CD4-positive, alpha-beta T cell treated with Interleukin-2 at 100 ng/mL for 4 hours (primary cell): Measurements from ENCODE around the gene ZNF142.

Source experiments
- DNase-seq: peaks from one replicate; pipeline ENCODE4 v3.0.0-alpha.2; 2020; ENCODE audit warnings: low spot score

The ZNF142 gene, protein sequence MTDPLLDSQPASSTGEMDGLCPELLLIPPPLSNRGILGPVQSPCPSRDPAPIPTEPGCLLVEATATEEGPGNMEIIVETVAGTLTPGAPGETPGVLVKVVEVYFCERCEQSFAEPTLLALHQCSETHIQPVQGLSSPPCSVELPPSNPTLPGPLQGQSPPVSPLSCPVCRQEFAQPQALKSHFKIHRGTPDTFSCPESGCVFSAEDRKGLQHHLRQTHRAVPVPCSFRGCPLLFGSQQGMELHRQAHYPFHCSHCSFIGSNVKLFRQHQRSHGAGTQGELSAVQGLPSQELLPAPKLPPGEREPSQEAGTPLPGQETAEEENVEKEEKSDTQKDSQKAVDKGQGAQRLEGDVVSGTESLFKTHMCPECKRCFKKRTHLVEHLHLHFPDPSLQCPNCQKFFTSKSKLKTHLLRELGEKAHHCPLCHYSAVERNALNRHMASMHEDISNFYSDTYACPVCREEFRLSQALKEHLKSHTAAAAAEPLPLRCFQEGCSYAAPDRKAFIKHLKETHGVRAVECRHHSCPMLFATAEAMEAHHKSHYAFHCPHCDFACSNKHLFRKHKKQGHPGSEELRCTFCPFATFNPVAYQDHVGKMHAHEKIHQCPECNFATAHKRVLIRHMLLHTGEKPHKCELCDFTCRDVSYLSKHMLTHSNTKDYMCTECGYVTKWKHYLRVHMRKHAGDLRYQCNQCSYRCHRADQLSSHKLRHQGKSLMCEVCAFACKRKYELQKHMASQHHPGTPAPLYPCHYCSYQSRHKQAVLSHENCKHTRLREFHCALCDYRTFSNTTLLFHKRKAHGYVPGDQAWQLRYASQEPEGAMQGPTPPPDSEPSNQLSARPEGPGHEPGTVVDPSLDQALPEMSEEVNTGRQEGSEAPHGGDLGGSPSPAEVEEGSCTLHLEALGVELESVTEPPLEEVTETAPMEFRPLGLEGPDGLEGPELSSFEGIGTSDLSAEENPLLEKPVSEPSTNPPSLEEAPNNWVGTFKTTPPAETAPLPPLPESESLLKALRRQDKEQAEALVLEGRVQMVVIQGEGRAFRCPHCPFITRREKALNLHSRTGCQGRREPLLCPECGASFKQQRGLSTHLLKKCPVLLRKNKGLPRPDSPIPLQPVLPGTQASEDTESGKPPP (N-terminal part only)

DNA sequence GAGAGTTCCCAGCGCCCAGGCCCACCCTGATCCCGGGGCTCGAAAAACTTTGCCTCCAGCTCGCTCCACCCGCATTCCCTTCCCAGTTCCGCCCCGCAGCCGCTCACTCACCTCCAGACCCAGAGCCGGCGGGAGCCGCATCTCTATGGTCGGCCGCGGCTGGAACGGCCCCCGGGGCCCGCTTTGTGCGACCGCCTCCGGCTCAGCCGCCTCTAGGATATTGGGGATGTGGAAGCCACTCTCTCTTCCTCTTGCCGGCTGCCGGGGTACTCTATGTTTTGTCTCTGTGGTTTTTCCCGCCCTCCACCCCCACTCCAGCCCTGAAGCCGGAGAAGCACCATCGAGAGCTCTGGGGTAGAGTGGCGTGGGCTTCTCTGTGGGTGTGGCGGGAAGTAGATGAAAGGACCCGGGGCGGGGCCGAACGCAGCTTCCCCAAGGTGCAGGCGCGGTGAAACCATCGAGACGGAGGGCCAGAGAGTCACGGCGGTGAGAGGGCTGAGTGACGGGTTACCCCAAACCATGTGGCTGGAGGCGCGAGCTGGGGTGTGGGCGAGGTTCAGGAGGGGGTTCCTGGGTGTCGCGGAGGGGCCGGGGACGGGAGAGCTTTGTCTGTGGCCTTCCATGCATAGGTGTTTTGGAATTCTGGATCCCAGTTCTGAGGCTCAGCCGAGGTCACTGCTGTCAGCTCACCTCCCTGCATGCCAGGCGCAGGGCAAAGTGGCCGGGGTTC, at the start of gene ZNF142, which contains the start of gene BCS1L:
ZNF142 (minus strand) TSS at position 366 of the 730 bp plus-strand sequence. CDS start 3,194 bp downstream, outside the sequence.
BCS1L (plus strand) TSS at position 426 of the 730 bp plus-strand sequence. CDS start 1,305 bp downstream, outside the sequence.
- peak; percentile 95 for DNase-seq

DNA sequence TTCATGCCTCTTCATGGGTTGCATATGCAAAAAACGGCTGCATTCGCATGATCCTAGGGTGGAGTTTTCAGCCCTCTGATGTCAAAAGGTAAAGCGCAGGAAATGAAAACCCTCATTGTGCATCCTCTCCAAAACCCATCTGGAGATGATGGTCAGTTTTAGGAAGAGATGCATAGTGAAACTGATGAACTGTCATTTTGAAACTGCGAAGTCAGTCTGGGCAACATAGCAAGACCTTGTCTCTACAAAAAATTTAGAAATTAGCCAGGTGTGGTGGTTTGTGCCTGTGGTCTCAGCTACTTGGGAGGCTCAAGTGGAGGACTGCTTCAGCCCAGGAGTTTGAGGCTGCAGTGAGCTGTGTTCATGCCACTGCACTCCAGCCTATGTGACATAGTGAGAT, 48.7 kb upstream of the ZNF142 start:
- no peak for DNase-seq

DNA sequence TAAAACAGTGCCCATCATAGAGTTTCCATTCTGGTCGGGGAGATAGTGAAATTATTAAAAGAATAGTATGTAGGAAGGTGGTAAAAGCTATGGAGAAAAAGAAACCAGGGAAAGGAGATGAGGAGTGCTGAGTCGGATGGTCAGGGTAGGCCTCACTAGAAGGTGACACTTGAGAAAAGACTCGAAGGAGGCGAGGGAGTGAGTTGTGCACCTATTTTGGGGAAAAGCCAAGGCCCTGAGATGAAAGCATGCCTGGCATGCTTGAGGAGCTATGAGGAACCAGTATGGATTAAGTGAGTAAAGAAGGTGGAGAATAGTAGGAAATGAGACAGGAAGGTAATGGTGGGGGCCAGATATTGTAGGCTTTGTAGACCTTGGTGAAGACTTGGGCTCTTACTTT, 43.9 kb upstream of the ZNF142 start:
- DNase-seq, result no peak

DNA sequence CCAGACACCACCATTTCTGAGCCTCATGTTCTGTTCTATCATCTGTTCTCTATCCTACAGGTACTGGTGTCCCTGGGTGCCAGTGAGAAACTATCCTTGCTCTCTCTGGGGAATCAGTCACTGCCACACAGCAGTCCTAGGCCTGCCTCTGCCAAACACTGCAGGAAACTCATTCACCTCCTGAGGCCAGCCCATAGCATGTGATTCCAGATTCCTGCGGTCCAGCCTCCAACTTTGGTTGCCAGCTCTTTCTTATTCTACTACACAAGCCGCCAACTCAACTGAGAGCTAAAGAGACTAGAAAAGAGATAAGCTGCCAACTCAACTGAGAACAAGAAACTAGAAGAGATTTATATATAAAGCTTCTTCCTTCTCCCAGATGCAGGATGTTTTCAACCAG, 42.4 kb upstream of the ZNF142 start:
- DNase-seq, result no peak

DNA sequence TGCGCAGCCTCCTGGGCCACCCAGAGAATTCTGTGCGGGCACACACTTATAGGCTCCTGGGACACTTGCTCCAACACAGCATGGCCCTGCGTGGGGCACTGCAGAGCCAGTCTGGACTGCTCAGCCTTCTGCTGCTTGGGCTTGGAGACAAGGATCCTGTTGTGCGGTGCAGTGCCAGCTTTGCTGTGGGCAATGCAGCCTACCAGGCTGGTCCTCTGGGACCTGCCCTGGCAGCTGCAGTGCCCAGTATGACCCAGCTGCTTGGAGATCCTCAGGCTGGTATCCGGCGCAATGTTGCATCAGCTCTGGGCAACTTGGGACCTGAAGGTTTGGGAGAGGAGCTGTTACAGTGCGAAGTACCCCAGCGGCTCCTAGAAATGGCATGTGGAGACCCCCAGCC, 39.5 kb upstream of the ZNF142 start:
- DNase-seq, result no peak

DNA sequence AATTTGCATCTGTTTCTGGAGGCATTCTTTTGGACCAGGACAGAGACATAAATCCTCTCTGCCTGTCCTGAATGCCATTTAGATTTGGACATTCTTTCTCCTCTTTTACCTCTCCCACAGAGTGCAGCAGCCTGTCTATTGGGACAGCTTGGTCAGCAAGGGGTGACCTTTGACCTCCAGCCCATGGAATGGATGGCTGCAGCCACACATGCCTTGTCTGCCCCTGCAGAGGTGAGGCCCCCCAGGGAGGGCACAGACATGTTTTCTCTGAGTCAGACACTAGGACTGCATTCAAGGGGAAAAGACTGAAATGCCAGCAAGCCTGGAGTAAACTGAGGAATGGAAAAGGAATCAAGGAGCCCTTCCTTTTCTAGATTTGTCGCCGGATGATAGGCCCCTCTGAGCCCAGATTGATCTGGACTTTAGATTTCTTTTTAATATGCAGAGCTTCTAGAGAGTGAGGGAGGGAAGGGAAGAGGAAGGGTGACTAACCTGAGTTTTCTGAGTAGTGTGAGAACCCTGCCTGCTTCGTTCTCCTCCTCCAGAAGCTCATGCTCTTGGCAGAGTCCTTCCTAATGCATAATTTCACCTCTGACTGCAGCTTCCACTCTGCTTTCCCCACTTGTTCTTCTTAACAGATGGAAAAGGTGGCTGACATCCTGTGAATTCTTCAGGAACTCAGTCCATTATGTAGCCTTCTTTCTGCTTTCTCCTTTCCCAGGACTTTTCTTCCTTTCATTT, 35.2 kb upstream of the ZNF142 start:
- DNase-seq, result no peak

DNA sequence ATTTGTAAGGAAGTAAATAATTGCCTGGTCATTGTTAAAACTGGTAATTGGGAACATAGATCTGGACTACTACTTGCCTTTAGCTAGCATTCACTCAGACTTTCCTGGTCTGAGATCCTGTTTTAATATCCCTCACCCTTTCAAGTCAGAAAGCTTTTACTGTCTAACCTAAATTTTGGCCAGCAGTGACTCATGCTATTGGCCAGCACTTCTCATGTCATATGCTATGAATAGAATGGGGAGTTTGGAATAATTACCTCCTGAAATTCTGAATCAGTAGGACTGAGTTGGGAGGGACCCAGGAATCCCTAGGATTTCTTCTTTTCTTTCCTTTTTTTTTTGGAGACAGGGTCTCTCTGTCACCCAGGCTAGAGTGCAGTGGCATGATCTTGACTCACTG, 31.8 kb upstream of the ZNF142 start:
- no peak for DNase-seq

DNA sequence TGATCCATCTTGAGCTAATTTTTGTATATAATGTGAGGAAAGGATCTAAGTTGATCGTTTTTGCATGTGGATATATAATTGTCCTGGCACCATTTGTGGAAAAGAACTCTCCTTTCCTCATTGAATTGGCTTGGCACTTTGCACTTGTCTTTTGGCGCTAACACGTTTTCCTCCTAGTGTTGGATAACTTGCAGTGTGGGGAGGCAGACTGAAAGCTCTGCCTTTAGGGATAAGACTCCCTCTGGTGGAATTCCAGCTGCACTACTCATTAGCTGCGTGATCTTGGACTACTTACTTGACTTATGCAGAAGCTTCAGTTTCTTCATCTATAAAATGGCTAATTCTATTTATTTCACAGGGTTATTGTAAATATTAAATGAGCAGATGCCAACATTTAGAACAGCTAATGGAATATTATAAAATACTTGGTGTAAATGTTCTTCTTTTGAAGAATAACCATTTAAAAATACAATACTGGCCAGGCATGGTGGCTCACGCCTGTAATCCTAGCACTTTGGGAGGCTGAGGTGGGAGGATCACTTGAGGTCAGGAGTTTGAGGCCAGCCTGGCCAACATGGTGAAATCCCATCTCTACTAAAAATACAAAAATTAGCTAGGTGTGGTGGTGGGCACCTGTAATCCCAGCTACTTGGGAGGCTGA, 28.1 kb upstream of the ZNF142 start:
- DNase-seq, result peak; percentile 47

DNA sequence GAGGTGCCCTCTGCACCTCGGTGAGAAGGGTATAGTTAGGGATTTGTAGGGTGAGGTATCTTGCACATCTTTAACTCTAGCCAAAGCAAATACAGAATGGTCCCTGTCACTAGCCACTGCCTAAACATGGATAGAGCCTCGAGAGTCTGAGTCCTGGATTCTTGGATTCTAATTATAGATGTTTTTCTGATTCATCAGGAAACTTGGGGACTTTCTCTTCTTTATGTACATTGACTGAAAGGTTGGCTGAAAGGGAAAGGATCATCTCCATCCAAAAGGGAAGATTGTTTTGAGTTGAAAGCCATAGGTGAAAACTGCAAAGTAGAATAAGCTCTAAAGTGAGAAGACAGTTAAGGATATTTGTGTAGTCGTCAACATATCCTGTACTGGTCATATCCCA, 20.6 kb upstream of the ZNF142 start:
- no peak for DNase-seq

DNA sequence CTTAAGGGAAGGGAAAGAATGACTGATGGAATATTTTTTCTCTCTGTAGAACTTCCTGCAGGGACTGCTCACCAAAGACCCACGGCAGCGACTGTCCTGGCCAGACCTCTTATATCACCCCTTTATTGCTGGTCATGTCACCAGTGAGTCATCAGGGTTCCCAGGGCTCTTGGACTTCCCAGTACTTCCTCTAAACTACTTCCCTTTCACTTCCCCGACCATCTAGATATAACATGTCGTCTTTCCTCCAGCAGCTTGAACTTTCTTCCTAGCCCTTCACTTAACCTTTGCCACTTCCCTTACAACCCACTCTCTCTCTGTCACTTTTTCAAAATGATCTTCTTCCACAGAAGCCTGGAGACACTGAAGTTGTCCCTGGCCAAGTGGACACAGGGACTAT, 19.7 kb upstream of the ZNF142 start:
- DNase-seq, result no peak

DNA sequence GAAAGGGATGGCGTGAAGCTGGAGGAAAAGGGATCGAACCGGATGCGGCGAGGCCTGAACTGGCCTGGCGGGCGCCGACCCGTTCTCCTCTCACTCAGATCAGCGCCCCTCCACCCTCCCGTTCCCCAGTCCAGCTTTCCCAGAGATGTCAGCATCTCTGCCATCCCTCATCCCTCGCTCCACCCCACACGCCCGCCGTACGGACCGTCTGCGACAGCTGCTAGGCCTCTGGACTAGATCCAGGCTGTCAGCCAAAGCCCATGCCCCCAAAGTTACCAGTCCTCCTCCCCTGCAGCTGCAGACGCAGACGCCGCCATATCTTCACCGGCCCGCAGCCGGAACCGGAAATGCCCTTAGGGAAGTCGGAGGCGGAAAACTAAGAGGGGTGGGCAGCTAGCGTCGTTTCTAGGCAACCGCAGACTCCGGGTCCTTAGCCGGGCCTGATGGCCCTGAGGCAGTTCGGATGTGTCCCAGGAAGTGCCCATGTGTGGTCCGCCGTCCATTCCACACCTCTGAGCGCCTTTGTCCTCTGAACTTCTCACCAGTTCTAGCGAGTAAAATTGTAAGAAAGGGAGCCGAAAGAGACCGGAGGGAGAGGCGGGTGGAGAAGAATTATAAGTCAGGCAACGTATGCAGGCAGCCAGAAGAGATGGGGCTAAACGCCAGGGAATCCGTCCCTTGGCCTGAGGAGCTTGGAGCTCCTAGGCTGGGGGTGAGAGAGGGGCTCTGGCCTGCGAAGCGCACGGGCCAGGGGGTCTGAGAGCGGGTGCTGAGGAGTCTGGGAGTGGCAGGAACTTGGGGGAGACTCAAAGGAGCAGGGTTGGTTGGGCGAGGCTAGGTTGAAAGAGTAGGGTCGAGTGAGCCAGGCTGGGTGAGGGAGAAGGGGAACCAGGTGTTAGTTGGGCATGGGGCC, 12.5 kb upstream of the ZNF142 start, which contains the start of the genes RNF25 and STK36:
RNF25 (minus strand) TSS at position 349 of the 913 bp plus-strand sequence; CDS start at position 317, 32 bp downstream.
STK36 (plus strand) TSS at position 433 of the 913 bp plus-strand sequence. CDS start 744 bp downstream, outside the sequence.
- DNase-seq, result peak; percentile 82

DNA sequence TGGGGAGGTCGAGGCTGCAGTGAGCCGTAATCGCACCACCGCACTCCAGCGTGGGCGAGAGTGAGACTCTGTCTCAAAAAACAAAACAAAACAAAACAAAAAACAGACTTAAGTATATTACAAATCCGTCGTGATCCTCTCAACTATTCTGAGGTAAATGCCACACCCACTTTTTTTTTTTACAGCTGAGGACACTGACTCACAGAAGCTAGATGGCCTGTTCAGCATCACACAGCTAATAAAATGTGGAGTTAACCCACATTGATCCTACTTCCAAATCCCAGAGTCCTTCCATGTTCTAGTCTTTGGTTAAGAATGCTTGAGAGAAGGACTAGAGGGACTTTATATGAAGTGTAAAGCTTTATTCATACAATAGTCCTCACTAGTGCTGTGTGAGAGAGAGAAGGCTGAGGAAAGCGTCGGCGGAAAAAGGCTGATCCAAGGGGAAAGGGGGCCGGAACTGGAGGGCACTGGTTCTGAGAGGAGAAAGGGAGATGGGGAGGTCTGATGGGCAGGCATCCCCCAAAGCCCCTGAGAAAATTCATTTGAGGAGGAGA, 11.8 kb upstream of the ZNF142 start:
- no peak for DNase-seq

DNA sequence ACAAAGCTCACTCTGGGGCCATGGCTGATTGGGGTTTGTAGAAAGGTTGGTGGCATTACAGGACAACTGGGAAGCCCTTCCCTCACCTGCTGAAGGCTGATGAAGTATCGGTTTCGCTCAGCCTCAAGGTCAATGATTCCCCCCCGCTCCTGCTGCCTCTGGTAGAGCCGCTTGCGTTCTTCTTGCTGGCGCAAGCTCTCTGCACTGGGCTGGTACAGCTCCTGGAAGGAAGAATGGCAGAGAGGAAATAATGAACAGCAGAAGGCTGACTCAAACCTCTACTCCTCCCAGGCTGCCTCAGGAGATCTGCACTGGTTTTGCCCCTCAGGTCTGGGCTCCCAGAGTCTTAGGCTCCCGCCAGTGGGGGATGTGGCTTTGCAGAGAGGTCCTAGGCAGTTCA, 5.2 kb upstream of the ZNF142 start:
- DNase-seq, result no peak

DNA sequence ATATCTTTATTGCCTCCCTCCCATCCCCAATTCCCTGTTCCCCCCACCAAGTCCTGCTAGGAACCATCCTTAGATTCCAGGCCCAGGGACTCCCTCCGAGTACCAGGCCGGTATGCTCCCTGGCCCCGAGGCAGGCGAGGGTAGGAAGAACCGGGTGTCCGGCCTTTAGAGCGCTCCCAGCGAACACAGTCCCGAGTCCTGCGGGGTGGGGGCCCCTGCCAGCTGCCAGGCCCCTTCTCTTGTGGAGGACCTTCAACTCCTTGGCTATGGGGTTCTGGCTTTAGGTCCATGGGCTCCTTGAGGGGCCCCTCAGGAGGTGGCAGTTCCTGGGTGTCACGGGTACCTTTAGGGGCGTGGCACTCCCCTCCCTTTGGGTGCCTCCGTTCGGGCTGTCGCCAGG, 4.5 kb upstream of the ZNF142 start:
- no peak for DNase-seq

DNA sequence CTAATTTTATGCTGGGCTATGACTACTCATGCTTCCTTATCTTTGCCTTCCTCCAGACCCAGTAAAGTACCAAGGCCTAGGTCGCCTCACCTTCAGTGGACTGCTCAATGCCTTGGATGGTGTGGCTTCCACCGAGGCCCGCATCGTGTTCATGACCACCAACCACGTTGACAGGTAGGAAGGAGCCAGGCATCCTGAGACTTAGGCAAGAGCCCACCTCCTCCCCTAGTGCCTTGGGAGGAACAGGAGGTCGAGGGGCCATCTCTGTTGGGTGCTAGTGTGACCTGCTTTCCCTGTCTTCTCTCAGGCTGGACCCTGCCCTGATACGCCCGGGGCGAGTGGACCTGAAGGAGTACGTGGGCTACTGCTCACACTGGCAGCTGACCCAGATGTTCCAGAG, 3.4 kb upstream of the ZNF142 start:
- DNase-seq, result no peak

DNA sequence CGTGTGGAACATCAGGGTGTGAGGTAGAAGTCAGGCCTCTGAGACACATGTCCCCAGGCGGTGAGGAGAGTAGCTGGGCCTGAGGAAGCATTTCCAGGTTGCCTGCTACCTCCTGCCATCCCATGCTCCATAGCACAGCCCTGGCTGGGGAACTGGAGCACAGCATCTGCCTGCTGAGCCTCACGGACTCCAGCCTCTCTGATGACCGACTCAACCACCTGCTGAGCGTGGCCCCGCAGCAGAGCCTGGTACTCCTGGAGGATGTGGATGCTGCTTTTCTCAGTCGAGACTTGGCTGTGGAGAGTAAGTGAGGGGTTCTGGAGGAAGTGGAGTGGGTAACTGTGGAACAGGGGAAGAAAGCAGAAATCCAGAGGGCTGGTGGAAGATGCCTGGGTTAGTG, 3.0 kb upstream of the ZNF142 start:
- no peak for DNase-seq

DNA sequence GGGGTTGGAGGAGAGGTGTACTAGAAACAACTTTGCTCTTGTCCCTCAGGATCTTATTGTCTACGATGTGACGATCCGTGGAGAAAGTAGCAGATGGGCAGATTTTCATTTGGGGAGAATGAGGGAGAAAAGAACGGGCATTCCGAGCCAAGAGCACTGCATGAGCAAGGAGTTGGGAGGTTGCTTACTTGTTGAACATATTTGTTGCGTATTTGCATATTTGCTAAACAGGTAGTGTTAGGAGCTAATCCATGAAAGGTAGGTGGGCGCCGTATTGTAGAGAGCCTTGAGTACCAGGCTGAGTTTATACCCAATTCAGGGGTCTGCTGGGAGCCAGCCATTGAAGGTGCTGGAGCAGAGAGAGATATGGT, 550 bp upstream of the ZNF142 start:
- DNase-seq, result no peak

DNA sequence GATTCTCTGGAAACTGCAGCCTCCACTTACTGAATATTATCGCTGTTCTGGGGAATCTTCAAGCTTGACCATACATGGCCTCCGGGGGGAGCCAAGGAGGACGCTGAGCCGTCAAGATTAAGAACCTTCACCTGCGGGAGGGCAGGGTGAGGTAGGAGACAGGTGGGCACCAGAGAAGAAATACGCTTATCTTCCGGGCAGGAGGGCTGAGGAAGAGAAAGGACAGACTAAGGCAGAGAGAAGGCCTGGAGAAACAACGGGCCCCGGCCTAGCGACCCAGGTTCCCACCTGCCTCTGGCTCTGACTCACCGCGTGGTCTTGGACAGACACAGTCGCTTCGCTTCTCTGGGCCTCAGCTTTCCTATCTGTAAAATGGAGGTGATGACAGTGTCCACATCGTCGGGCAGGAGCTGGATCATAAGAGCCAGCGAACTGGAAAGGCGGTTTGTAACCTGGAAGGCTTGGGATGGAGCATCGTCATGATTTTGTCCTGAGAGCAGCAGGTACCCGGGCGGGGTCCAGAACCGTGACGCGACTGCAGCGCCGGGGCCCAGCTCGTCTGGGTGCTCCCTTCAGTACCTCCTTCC, 659 bp downstream of the ZNF142 start:
- DNase-seq, result peak; percentile 54
